AG04449 (cell line): Measurements from ENCODE around the gene SMYD3.
"Not testable (repeated sequence)": the region's sequence is repeated elsewhere in the genome, so short reads cannot be mapped to it uniquely, and the experiment has no call there.

Experiments used
- CTCF ChIA-PET: fragments of 350-600 bp; formaldehyde crosslinking; extraction: SDS; loops from one replicate; lab custom pipeline; 2021; ENCODE audit warnings: antibody characterized with exemption; lab: Yijun Ruan, JAX
- POLR2A ChIA-PET: fragments of 400-600, 350-600 bp; formaldehyde crosslinking; extraction: SDS; loops from one replicate; lab custom pipeline; 2020; ENCODE audit warnings: antibody characterized with exemption, inconsistent platforms; lab: Yijun Ruan, JAX
- DNase-seq: peaks from one replicate; pipeline ENCODE4 v3.0.0-alpha.2; 2010; ENCODE audit warnings: low read depth, low spot score
- H3K4me3 ChIP-seq: 2 replicates; pipeline ENCODE4 v1.5.1; 2011; ENCODE audit warnings: low read depth, mild to moderate bottlenecking, control low read depth, low read length
- TF ChIP-seq, protein P1 (sequence below): IDR thresholded peaks from one replicate; pipeline ENCODE4 v1.5.1; 2011; ENCODE audit warnings: mild to moderate bottlenecking, moderate library complexity, low read length, control low read depth, inconsistent platforms; ENCODE audit not compliant: insufficient read depth; ENCODE audit errors: missing control alignments

SMYD3 gene

DNA sequence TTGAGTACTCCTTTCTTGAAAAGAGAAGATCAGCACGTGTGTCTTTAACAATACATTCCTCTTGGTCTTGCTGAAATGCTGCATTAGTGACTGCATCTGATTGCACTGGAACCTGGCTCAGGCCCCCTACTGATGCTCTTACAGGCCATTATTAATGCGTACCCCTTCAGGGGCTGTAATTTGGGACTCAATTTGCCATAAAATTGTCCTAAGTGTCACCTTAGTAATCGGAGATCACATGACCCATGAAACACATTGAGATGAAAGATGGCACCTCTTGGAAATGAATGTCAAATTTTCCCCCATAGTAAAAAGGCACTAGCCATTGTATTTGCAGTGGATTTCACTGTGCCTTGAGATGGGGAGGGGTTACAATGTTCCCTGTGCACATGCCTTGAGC lies 789.0 kb downstream of the SMYD3 start:
- TF ChIP-seq, protein P1, sequence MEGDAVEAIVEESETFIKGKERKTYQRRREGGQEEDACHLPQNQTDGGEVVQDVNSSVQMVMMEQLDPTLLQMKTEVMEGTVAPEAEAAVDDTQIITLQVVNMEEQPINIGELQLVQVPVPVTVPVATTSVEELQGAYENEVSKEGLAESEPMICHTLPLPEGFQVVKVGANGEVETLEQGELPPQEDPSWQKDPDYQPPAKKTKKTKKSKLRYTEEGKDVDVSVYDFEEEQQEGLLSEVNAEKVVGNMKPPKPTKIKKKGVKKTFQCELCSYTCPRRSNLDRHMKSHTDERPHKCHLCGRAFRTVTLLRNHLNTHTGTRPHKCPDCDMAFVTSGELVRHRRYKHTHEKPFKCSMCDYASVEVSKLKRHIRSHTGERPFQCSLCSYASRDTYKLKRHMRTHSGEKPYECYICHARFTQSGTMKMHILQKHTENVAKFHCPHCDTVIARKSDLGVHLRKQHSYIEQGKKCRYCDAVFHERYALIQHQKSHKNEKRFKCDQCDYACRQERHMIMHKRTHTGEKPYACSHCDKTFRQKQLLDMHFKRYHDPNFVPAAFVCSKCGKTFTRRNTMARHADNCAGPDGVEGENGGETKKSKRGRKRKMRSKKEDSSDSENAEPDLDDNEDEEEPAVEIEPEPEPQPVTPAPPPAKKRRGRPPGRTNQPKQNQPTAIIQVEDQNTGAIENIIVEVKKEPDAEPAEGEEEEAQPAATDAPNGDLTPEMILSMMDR = no peak
- no peak for DNase-seq
- ChIA-PET CTCF (no interaction called here), POLR2A (no interaction called here)
- no peak overlapping the region for H3K4me3 ChIP-seq

DNA sequence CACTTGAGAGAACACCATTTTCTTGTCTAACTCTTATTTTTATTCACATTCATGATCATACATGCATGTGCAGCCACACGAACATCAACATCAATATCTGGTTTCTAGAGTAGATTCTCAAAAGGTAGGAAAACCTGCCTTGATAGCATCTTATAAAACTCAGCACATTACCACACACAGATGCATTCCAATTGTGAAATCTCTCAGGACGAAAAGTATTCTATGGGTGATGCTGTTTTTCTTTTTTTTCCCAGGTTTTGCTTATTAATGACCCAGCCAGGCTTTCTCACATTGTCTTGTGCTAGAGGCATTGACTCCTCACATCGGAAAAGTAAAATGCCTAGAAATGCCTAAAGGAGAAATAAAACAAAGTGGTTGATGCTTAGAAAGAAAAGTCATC lies 789.5 kb downstream of the SMYD3 start:
- no peak overlapping the region for H3K4me3 ChIP-seq
- no peak for DNase-seq
- TF ChIP-seq, protein P1 = no peak
- POLR2A ChIA-PET = no interaction called here
- CTCF ChIA-PET = no interaction called here

DNA sequence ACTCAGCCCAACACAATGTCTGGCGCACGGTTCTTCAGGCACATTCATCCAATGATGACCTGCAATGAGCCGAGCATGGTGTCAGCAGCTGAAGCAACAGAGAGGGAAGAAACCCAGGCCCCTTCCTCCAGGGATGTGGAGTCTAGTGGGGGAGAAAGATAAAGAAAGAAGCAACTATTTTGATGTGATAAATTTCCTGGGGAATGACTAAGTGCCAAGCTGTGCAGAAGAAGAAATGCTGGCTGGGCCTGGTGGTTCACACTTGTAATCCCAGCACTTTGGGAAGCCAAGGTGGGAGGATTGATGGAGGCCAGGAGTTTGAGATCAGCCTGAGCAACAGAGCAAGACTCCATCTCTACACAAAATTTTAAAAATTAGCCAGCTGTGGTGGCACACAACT lies 790.5 kb downstream of the SMYD3 start:
- ChIA-PET POLR2A (no interaction called here), CTCF (no interaction called here)
- TF ChIP-seq, protein P1 = no peak
- no peak overlapping the region for H3K4me3 ChIP-seq
- no peak for DNase-seq

DNA sequence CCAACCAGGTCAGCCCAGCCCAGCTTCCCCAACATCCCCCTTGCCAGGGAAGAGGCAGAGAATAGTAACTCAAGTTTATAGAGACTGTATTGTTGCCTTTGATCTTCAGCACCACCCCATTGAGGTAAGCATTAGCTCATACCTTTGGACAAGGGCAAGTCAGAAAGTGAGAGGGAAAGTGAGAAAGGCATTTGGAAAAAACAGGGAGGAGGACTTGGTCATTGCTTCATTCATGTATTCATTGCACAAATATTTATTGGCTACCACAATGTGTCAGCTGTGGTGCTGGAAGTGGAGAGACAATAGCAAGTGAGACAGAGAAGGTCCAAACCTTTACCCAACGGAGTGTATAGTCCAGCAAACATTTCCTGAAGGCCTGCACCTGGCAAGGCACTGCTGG lies 791.1 kb downstream of the SMYD3 start:
- CTCF ChIA-PET = interaction anchor here (1.2 kb wide), 1 partner anchor 12 kb away, joined by 3 read pairs; no protein-coding TSS in a partner anchor
- H3K4me3 ChIP-seq = no peak overlapping the region
- TF ChIP-seq, protein P1 = no peak
- DNase-seq = peak; percentile 31
- POLR2A ChIA-PET = no interaction called here

DNA sequence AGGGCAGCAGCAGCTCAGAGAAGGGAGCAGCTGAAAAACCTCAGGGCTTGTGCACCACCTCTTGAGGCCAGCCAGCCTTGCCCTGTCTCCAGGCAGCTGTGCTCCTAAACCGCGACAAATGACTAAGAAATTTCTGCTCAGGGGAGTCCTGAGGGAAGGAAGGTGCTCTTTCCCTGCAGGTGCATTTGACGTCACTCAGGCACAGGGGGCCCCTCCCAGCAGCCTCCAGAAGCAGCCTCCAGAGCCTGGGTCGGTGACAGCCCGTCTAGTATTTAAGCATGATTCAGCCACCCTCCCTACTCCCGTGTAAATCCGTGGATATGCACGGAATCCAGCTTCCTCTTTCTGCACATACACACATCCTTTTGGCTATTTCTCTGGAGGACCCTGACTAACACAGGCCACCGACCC lies 791.8 kb downstream of the SMYD3 start:
- TF ChIP-seq, protein P1 = no peak
- ChIA-PET CTCF (interaction anchor here (0.7 to 1.2 kb wide), 2 partner anchors 11 to 21 kb away, joined by 3 read pairs; no protein-coding TSS in a partner anchor), POLR2A (no interaction called here)
- no peak for DNase-seq
- H3K4me3 ChIP-seq = no peak overlapping the region

DNA sequence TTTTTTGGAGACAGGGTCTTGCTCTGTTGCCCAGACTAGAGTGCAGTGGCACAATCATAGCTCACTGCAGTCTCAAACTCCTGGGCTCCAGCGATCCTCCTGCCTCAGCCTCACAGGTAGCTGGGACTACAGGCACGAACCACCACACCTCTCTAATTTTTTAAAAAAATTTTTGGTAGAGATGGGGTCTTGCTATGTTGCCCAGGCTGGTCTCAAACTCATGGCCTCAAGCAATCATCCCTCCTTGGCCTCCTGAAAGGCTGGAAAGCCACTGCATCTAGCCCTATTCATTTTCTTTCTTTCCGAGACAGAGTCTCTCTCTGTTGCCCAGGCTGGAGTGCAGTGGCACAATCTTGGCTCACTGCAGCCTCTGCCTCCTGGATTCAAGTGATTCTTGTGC lies 793.1 kb downstream of the SMYD3 start:
- H3K4me3 ChIP-seq, DNase-seq, POLR2A ChIA-PET: not testable (repeated sequence)
- CTCF ChIA-PET = interaction anchor here (0.9 kb wide), 1 partner anchor 11 kb away, joined by 3 read pairs; no protein-coding TSS in a partner anchor
